ENCODE data around the gene BTBD19.

DNA sequence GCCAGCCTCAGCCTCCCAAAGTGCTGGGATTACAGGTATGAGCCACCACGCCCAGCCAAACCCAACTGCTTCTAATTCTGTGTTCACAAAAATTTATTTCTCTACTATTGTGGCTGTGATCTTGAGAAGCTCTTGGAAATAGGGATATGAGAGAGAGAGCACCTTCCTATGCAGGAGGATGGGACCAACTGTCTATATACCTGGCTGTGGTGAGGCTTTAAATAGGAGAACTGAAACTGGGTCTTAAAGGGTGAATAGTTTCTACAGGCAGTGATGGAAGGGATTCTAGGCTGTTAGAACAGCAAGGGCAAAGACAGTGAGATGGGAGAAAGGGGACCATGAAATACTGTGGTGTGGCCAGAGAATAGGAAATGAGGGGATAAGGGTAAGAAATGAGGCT lies 43.0 kb downstream of the BTBD19 start:
- TF ChIP-seq EGR1 (IDR thresholded peaks at IDR 0.05; ENCODE audit: low read depth): no peak
- TF ChIP-seq SP1 (IDR thresholded peaks at IDR 0.05; ENCODE audit: low read depth): no peak
- no peak for TF ChIP-seq POLR2A (IDR thresholded peaks at IDR 0.05; ENCODE audit: borderline replicate concordance, extremely low read depth, insufficient read depth, insufficient read length)
- TF ChIP-seq, protein P1, sequence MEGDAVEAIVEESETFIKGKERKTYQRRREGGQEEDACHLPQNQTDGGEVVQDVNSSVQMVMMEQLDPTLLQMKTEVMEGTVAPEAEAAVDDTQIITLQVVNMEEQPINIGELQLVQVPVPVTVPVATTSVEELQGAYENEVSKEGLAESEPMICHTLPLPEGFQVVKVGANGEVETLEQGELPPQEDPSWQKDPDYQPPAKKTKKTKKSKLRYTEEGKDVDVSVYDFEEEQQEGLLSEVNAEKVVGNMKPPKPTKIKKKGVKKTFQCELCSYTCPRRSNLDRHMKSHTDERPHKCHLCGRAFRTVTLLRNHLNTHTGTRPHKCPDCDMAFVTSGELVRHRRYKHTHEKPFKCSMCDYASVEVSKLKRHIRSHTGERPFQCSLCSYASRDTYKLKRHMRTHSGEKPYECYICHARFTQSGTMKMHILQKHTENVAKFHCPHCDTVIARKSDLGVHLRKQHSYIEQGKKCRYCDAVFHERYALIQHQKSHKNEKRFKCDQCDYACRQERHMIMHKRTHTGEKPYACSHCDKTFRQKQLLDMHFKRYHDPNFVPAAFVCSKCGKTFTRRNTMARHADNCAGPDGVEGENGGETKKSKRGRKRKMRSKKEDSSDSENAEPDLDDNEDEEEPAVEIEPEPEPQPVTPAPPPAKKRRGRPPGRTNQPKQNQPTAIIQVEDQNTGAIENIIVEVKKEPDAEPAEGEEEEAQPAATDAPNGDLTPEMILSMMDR (IDR thresholded peaks at IDR 0.05 in 2 of 3, conservative IDR thresholded peaks at IDR 0.05 in 1 of 3; ENCODE audit: borderline replicate concordance in 1 of 3, insufficient read depth in 1 of 3, low read depth in 2 of 3, low read length in 2 of 3): no peak
- TF ChIP-seq, protein P2, sequence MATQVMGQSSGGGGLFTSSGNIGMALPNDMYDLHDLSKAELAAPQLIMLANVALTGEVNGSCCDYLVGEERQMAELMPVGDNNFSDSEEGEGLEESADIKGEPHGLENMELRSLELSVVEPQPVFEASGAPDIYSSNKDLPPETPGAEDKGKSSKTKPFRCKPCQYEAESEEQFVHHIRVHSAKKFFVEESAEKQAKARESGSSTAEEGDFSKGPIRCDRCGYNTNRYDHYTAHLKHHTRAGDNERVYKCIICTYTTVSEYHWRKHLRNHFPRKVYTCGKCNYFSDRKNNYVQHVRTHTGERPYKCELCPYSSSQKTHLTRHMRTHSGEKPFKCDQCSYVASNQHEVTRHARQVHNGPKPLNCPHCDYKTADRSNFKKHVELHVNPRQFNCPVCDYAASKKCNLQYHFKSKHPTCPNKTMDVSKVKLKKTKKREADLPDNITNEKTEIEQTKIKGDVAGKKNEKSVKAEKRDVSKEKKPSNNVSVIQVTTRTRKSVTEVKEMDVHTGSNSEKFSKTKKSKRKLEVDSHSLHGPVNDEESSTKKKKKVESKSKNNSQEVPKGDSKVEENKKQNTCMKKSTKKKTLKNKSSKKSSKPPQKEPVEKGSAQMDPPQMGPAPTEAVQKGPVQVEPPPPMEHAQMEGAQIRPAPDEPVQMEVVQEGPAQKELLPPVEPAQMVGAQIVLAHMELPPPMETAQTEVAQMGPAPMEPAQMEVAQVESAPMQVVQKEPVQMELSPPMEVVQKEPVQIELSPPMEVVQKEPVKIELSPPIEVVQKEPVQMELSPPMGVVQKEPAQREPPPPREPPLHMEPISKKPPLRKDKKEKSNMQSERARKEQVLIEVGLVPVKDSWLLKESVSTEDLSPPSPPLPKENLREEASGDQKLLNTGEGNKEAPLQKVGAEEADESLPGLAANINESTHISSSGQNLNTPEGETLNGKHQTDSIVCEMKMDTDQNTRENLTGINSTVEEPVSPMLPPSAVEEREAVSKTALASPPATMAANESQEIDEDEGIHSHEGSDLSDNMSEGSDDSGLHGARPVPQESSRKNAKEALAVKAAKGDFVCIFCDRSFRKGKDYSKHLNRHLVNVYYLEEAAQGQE (IDR thresholded peaks at IDR 0.05; ENCODE audit: low read depth): no peak
- TF ChIP-seq FOSL1 (IDR thresholded peaks at IDR 0.05; ENCODE audit: low read depth): no peak

Data from HCT116 (cell line).